SU-DHL-6 (cell line): ENCODE results near the gene ZNF496.

Source experiments
- H2AFZ ChIP-seq: fragments of 200-600 bp; sonication (generic); 2 replicates; pipeline ENCODE4 v1.6.1; 2014; ENCODE audit warnings: low read depth, mild to moderate bottlenecking, moderate library complexity, mixed read lengths, antibody characterized with exemption, low read length; ENCODE audit not compliant: severe bottlenecking
- H3F3A ChIP-seq: fragments of 200-600 bp; shearing (Covaris generic); 2 replicates; pipeline ENCODE4 v1.6.0; 2016; ENCODE audit warnings: antibody characterized with exemption, mild to moderate bottlenecking; ENCODE audit not compliant: insufficient read depth
- H3K27ac ChIP-seq: fragments of 200-600 bp; sonication (generic); 2 replicates; pipeline ENCODE4 v1.5.1; 2016; ENCODE audit warnings: low read depth, mild to moderate bottlenecking, low read length, moderate library complexity, mixed read lengths
- H3K27me3 ChIP-seq: fragments of 200-600 bp; sonication (generic), shearing (Covaris generic); 2 replicates; pipeline ENCODE4 v1.6.0; 2014; ENCODE audit warnings: mild to moderate bottlenecking, low read length
- H3K36me3 ChIP-seq: fragments of 200-600 bp; sonication (generic); 2 replicates; pipeline ENCODE4 v1.6.1; 2014; ENCODE audit warnings: mild to moderate bottlenecking, low read length, mixed read lengths
- H3K4me2 ChIP-seq: fragments of 300-600, 200-600 bp; shearing (Covaris generic), sonication (generic); 2 replicates; pipeline ENCODE4 v1.6.0; 2014; ENCODE audit warnings: low read length, low read depth, mild to moderate bottlenecking; ENCODE audit not compliant: poor library complexity, severe bottlenecking
- H3K4me3 ChIP-seq: fragments of 200-600 bp; sonication (generic); 2 replicates; pipeline ENCODE4 v1.5.1; 2014; ENCODE audit warnings: antibody characterized with exemption, low read length, mild to moderate bottlenecking, mixed read lengths; ENCODE audit not compliant: insufficient read depth, poor library complexity, severe bottlenecking
- H3K79me2 ChIP-seq: fragments of 200-600 bp; sonication (generic); 2 replicates; pipeline ENCODE4 v1.6.1; 2014; ENCODE audit warnings: mild to moderate bottlenecking, low read length, moderate library complexity; ENCODE audit not compliant: insufficient read depth
- H3K9ac ChIP-seq: fragments of 200-600 bp; sonication (generic); 2 replicates; pipeline ENCODE4 v1.7.0; 2014; ENCODE audit warnings: mild to moderate bottlenecking, low read length
- H3K9me2 ChIP-seq: fragments of 200-600 bp; sonication (generic); replicated peaks from 2 replicates; pipeline ENCODE4 v1.6.1; 2014; ENCODE audit warnings: low read length; ENCODE audit not compliant: insufficient read depth
- H3K9me3 ChIP-seq: fragments of 200-600 bp; sonication (generic); 2 replicates; pipeline ENCODE4 v1.6.1; 2014; ENCODE audit warnings: low read length, mixed read lengths; ENCODE audit not compliant: insufficient read depth
- H4K20me1 ChIP-seq: fragments of 200-600 bp; sonication (generic); 2 replicates; pipeline ENCODE4 v1.6.1; 2014; ENCODE audit warnings: low read depth, mild to moderate bottlenecking, antibody characterized with exemption, low read length, moderate library complexity, mixed read lengths
- EZH2phosphoT487 ChIP-seq: fragments of 200-600 bp; sonication (generic), shearing (Covaris generic); conservative IDR thresholded peaks from 2 replicates; pipeline ENCODE4 v1.6.1; 2018; ENCODE audit warnings: mild to moderate bottlenecking, antibody characterized with exemption, low read length, moderate library complexity, mixed read lengths
- TF ChIP-seq, protein P1 (sequence below): fragments of 200-600 bp; sonication (generic); IDR thresholded peaks from one replicate; pipeline ENCODE4 v1.5.1; 2017; ENCODE audit warnings: antibody characterized with exemption, mild to moderate bottlenecking, low read length, moderate library complexity; ENCODE audit not compliant: insufficient read depth, poor library complexity, severe bottlenecking

The ZNF496 gene

DNA sequence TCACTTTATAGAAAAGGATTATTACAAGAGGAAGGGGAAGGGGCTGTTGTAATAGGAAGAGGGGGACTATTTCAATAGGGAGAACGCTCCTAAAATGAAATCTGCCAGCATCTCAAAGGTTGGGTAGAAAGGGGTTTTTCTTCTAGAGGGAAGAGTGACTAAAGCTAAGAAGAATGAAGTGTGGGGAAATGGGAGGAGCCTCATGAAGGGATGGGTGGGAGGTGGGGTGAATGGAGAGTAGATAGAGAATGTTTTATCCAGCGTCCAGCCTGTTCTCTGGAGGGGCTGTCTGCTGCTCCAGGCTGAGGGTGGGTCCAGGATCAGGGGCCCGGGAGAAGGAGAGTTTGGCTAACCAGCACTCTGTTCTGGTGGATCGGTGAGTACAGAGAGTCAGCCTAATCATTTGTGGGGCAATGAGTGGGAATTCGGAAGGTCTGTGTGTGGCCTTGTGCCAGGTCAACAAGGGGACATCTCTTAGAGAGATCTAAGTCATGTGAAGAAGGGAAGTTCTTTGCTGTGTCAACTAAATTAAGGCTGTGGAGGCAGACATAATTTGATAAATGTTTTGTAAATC lies 50.6 kb downstream of the ZNF496 start:
- no peak overlapping the region for H3K4me2 ChIP-seq
- H3K27ac ChIP-seq: no peak overlapping the region
- H3K36me3 ChIP-seq: no peaks in the 10 kb centered on the region
- H3K4me3 ChIP-seq: no peak overlapping the region
- no peaks in the 10 kb centered on the region for H3F3A ChIP-seq
- no peaks in the 10 kb centered on the region for H3K9me3 ChIP-seq
- TF ChIP-seq, protein P1, sequence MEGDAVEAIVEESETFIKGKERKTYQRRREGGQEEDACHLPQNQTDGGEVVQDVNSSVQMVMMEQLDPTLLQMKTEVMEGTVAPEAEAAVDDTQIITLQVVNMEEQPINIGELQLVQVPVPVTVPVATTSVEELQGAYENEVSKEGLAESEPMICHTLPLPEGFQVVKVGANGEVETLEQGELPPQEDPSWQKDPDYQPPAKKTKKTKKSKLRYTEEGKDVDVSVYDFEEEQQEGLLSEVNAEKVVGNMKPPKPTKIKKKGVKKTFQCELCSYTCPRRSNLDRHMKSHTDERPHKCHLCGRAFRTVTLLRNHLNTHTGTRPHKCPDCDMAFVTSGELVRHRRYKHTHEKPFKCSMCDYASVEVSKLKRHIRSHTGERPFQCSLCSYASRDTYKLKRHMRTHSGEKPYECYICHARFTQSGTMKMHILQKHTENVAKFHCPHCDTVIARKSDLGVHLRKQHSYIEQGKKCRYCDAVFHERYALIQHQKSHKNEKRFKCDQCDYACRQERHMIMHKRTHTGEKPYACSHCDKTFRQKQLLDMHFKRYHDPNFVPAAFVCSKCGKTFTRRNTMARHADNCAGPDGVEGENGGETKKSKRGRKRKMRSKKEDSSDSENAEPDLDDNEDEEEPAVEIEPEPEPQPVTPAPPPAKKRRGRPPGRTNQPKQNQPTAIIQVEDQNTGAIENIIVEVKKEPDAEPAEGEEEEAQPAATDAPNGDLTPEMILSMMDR: no peak
- no peak for TF ChIP-seq EZH2phosphoT487
- H3K79me2 ChIP-seq: no peaks in the 10 kb centered on the region
- H3K27me3 ChIP-seq: no peaks in the 10 kb centered on the region
- no peaks in the 10 kb centered on the region for H3K9me2 ChIP-seq
- no peak overlapping the region for H2AFZ ChIP-seq
- H4K20me1 ChIP-seq: no peaks in the 10 kb centered on the region
- H3K9ac ChIP-seq: no peak overlapping the region

DNA sequence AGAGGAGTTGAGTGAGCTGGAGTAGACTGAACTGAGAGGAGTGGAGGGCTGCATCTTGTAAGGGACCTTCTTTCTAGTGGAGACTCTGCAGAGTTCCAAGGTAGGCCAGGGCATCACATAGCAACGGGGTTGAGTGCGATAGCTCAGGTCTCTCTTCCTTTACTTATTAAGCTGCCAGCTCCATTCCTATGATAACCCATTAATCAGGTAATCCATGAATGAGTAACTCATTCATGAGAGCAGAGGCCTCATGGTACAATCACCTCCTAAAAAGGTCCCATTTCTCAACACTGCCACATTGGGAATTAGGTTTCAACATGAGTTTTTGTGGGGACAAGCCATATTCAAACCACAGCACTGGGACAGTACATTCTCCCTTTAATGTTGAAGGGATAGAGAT lies 54.5 kb downstream of the ZNF496 start:
- Histone ChIP-seq H3K9me3 (no peaks in the 10 kb centered on the region), H3K36me3 (no peaks in the 10 kb centered on the region), H3K27ac (no peak overlapping the region), H3K9me2 (no peaks in the 10 kb centered on the region), H3K4me2 (no peak overlapping the region), H3K9ac (no peak overlapping the region), H3K79me2 (no peaks in the 10 kb centered on the region), H3K4me3 (no peak overlapping the region), H4K20me1 (no peaks in the 10 kb centered on the region), H3F3A (no peaks in the 10 kb centered on the region), H2AFZ (no peak overlapping the region), H3K27me3 (no peaks in the 10 kb centered on the region)
- TF ChIP-seq, protein P1: no peak
- no peak for TF ChIP-seq EZH2phosphoT487

DNA sequence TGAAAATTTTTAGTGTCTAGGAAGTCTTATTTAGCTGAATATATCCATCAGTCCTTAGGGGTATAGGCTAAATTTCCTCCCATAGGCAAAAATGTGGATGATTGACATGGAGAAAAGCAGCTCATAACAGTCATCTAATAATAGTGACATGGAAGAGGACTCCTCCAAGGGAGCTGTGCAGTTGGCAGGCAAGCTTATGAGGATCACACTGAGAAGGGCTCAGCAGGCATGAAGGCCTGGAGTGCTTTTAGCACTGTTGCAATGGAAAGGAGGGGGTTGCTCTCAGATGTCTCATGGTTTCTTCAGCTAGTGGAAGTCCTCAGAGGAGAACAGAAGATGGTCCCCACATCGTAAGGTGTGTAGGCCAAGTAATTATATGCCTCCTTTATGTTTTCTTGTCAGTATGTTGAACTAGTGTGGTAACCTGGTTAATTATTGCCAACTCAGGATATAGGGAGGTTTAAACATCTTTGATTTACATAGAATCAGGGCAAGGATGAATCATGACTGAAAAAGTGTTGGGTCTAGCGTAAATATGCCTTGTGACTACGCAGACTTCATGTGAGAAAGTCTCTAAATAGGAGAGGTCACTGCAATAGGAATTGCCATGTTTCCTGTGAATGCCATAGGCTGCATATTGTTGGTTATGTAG lies 56.9 kb downstream of the ZNF496 start:
- Histone ChIP-seq H3K27ac (no peak overlapping the region), H2AFZ (no peak overlapping the region), H3K9me2 (no peaks in the 10 kb centered on the region), H3K4me3 (no peak overlapping the region), H3K36me3 (no peaks in the 10 kb centered on the region), H3K9me3 (peaks cover 4% of the 10 kb centered on the region; the same call in 1 of the 2 replicates), H3K4me2 (no peak overlapping the region), H3F3A (no peaks in the 10 kb centered on the region), H4K20me1 (no peaks in the 10 kb centered on the region), H3K79me2 (no peaks in the 10 kb centered on the region), H3K9ac (no peak overlapping the region), H3K27me3 (no peaks in the 10 kb centered on the region)
- TF ChIP-seq, protein P1: no peak
- TF ChIP-seq EZH2phosphoT487: no peak
